Gastroesophageal sphincter (tissue), 3 donors: Measurements from ENCODE around the gene CNNM1.

Experiments
- CTCF ChIP-seq, 4 experiments: fragments of 200-600 bp in 2 of 4; fragments of 450-650 bp in 2 of 4; sonication (generic) in 1 of 4; IDR thresholded peaks; one replicate each; pipeline ENCODE4 v1.5.1; 2017 to 2019; ENCODE audit warnings: antibody characterized with exemption in 4 of 4, mild to moderate bottlenecking in 2 of 4, moderate library complexity in 2 of 4
- EP300 ChIP-seq: sonication (generic); formaldehyde crosslinking; IDR thresholded peaks from one replicate; pipeline ENCODE4 v1.6.1; 2017; ENCODE audit warnings: antibody characterized with exemption, mild to moderate bottlenecking
- POLR2A ChIP-seq, 2 donors: fragments of 450-650 bp; IDR thresholded peaks; one replicate each; pipeline ENCODE4 v1.6.1; 2017; ENCODE audit warnings: antibody characterized with exemption in 2 of 2, mild to moderate bottlenecking in 2 of 2, moderate library complexity in 1 of 2
- POLR2AphosphoS5 ChIP-seq: sonication (generic); formaldehyde crosslinking; IDR thresholded peaks from one replicate; pipeline ENCODE4 v1.6.1; 2017; ENCODE audit warnings: antibody characterized with exemption

- TF ChIP-seq CTCF (IDR thresholded peaks at IDR 0.05) (no peak), POLR2A (IDR thresholded peaks at IDR 0.05) (no peak), EP300 (no peak), POLR2AphosphoS5 (no peak)
Measured at GRCh38 chr10:99346247-99346646, 17.1 kb downstream of the CNNM1 start.
